Smooth muscle cell (in vitro differentiated cells): ENCODE measurements around the gene CAMK1D. TPM values are rescaled to one million over a fixed set of nuclear protein-coding genes. Genes with fewer than 3 reads are reported as not detected.

Source experiments
- DNase-seq: peaks from one replicate; lab custom pipeline; 2025; ENCODE audit not compliant: unreplicated experiment; lab: John Stamatoyannopoulos, UW
- H2AFZ ChIP-seq: fragments of 200-600 bp; sonication (generic); 2 replicates; pipeline ENCODE4 v1.6.0; 2016; ENCODE audit warnings: antibody characterized with exemption, low read depth, mild to moderate bottlenecking
- H3F3A ChIP-seq: fragments of 200-600 bp; sonication (generic); 2 replicates; pipeline ENCODE4 v1.6.0; 2017; ENCODE audit warnings: antibody characterized with exemption, low read depth
- H3K27ac ChIP-seq: fragments of 200-600 bp; sonication (generic); 2 replicates; pipeline ENCODE4 v1.5.1; 2016; ENCODE audit warnings: low read depth, mild to moderate bottlenecking
- H3K27me3 ChIP-seq: fragments of 200-600 bp; sonication (generic); 2 replicates; pipeline ENCODE4 v1.6.1; 2016; ENCODE audit warnings: low read depth, mild to moderate bottlenecking
- H3K36me3 ChIP-seq: fragments of 200-600 bp; sonication (generic); 2 replicates; pipeline ENCODE4 v1.5.1; 2016; ENCODE audit warnings: low read depth
- H3K4me1 ChIP-seq: fragments of 200-600 bp; sonication (generic); 2 replicates; pipeline ENCODE4 v1.5.1; 2016; ENCODE audit warnings: low read depth
- H3K4me2 ChIP-seq: fragments of 200-600 bp; sonication (generic); 2 replicates; pipeline ENCODE4 v1.6.0; 2016; ENCODE audit warnings: mild to moderate bottlenecking
- H3K4me3 ChIP-seq: fragments of 200-600 bp; sonication (generic); 2 replicates; pipeline ENCODE4 v1.5.1; 2016; ENCODE audit warnings: mild to moderate bottlenecking
- H3K79me2 ChIP-seq: fragments of 200-600 bp; sonication (generic); 2 replicates; pipeline ENCODE4 v1.6.0; 2016; ENCODE audit warnings: low read depth, mild to moderate bottlenecking
- H3K9ac ChIP-seq: fragments of 200-600 bp; sonication (generic); 2 replicates; pipeline ENCODE4 v1.6.0; 2016; ENCODE audit warnings: low read depth
- H3K9me3 ChIP-seq: fragments of 200-600 bp; sonication (generic); replicated peaks from 2 replicates; pipeline ENCODE4 v1.5.1; 2016; ENCODE audit warnings: low read depth
- H4K20me1 ChIP-seq: fragments of 200-600 bp; sonication (generic); 2 replicates; pipeline ENCODE4 v1.6.0; 2016; ENCODE audit warnings: low read depth
- WGBS: methylation state at CpG from one replicate; pipeline ENCODE4 v1.1.7; 2016; ENCODE audit warnings: low lambda C conversion rate; 5-methylcytosine and 5-hydroxymethylcytosine counted together
- polyA plus RNA-seq: library from polyadenylated mRNA; unstranded; fragments of >200 nt; fragmentation: Nextera tagmentation; extraction: Ambion mirVana; gene quantifications from 2 replicates; pipeline ENCODE4 v1.2.1, GENCODE V29; 2016
- total RNA-seq: library from RNA; depleted of rRNA; stranded (reverse); fragments of >200 nt; gene quantifications from 2 replicates; pipeline ENCODE4 v1.2.3, GENCODE V29; 2014
- TF ChIP-seq, protein P1 (sequence below): fragments of 200-600 bp; sonication (generic); IDR thresholded peaks from 2 replicates; pipeline ENCODE4 v1.5.1; 2017; ENCODE audit warnings: borderline replicate concordance, mild to moderate bottlenecking, antibody characterized with exemption; ENCODE audit not compliant: insufficient read depth, poor library complexity, severe bottlenecking

The CAMK1D gene
- total and polyA plus RNA-seq, 2 experiments from 2014 or later = 1.6 to 2.3 TPM

DNA sequence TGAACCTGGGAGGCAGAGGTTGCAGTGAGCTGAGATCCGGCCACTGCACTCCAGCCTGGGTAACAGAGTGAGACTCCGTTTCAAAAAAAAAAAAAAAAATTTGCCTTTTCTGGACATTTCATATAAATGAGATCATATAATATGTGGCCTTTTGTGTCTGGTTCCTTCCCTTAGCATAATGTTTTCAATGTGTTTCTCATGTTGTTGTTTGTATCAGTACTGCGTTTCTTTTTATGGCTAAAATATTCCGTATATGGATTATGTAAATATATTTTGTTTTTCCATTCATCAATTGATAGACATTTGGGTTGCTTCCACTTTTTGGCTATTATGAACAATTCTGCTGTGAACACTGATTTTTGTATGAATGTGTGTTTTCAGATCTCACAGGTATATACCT is 394.6 kb downstream of the CAMK1D start:
- no peaks in the 10 kb centered on the region for H3K9me3 ChIP-seq
- no peaks in the 10 kb centered on the region for H3K79me2 ChIP-seq
- H3K27me3 ChIP-seq = no peaks in the 10 kb centered on the region
- TF ChIP-seq, protein P1, sequence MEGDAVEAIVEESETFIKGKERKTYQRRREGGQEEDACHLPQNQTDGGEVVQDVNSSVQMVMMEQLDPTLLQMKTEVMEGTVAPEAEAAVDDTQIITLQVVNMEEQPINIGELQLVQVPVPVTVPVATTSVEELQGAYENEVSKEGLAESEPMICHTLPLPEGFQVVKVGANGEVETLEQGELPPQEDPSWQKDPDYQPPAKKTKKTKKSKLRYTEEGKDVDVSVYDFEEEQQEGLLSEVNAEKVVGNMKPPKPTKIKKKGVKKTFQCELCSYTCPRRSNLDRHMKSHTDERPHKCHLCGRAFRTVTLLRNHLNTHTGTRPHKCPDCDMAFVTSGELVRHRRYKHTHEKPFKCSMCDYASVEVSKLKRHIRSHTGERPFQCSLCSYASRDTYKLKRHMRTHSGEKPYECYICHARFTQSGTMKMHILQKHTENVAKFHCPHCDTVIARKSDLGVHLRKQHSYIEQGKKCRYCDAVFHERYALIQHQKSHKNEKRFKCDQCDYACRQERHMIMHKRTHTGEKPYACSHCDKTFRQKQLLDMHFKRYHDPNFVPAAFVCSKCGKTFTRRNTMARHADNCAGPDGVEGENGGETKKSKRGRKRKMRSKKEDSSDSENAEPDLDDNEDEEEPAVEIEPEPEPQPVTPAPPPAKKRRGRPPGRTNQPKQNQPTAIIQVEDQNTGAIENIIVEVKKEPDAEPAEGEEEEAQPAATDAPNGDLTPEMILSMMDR = no peak
- no peak overlapping the region for H2AFZ ChIP-seq
- no peaks in the 10 kb centered on the region for H4K20me1 ChIP-seq
- H3K36me3 ChIP-seq = no peaks in the 10 kb centered on the region
- WGBS = 99% methylated on average over 4 of the region's 4 CpGs
- H3K4me2 ChIP-seq = no peak overlapping the region
- no peak overlapping the region for H3K27ac ChIP-seq
- no peaks in the 10 kb centered on the region for H3K4me1 ChIP-seq
- DNase-seq = no peak
- no peaks in the 10 kb centered on the region for H3F3A ChIP-seq
- no peak overlapping the region for H3K4me3 ChIP-seq
- H3K9ac ChIP-seq = no peak overlapping the region

GRCh38 chr10:12748186-12748585 is 398.8 kb downstream of the CAMK1D start:
- no peak for DNase-seq
- no peak overlapping the region for H3K4me2 ChIP-seq
- no peak overlapping the region for H2AFZ ChIP-seq
- H3K4me1 ChIP-seq = no peaks in the 10 kb centered on the region
- TF ChIP-seq, protein P1 = no peak
- 40% methylated on average over 4 of the region's 4 CpGs for WGBS
- H3K79me2 ChIP-seq = no peaks in the 10 kb centered on the region
- no peaks in the 10 kb centered on the region for H3K27me3 ChIP-seq
- H3K9me3 ChIP-seq = no peaks in the 10 kb centered on the region
- H3K27ac ChIP-seq = no peak overlapping the region
- no peak overlapping the region for H3K9ac ChIP-seq
- H3K4me3 ChIP-seq = no peak overlapping the region
- H4K20me1 ChIP-seq = no peaks in the 10 kb centered on the region
- H3F3A ChIP-seq = no peaks in the 10 kb centered on the region
- no peaks in the 10 kb centered on the region for H3K36me3 ChIP-seq

DNA sequence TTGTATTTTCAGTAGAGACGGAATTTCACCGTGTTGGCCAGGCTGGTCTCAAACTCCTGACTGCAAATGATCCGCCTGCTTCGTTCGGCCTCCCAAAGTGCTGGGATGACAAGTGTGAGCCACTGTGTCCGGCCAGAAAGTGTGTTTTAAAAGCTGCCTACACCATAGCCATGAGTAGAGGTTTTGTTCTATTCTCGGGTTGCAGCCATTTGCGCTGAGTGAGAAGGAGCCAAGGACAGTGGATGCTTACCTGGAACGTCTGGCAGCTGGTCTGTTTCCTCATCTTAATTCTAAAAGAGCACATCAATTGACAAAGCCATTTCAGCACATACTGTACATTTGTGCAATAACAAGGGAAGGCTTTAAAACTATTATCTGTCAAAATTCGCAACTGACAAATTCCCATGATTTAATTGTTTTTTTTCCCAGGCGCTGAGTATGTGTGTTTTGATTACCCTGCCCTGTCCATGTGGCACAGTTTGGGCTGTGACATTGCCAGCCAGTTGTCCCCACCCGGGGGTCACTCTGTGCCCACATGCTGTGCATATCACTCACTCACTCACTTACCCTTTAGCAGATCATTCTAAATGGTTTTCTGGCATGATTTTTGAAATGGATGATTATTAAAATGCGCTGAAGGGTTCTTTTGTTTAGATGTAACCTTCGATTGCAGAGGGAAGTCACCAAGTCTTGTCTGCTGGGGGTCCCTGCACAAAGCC is 400.6 kb downstream of the CAMK1D start:
- H3K27ac ChIP-seq = no peak overlapping the region
- WGBS = 94% methylated on average over 14 of the region's 14 CpGs
- H3K4me3 ChIP-seq = no peak overlapping the region
- H3F3A ChIP-seq = no peaks in the 10 kb centered on the region
- H3K36me3 ChIP-seq = no peaks in the 10 kb centered on the region
- H3K9ac ChIP-seq = no peak overlapping the region
- TF ChIP-seq, protein P1 = no peak
- H3K27me3 ChIP-seq = no peaks in the 10 kb centered on the region
- no peak overlapping the region for H3K4me2 ChIP-seq
- H3K79me2 ChIP-seq = no peaks in the 10 kb centered on the region
- no peaks in the 10 kb centered on the region for H4K20me1 ChIP-seq
- no peak overlapping the region for H2AFZ ChIP-seq
- no peaks in the 10 kb centered on the region for H3K9me3 ChIP-seq
- H3K4me1 ChIP-seq = no peaks in the 10 kb centered on the region
- no peak for DNase-seq
